MM.1S (cell line): Measurements from ENCODE around the gene RNF115.

Experiments
- EZH2 ChIP-seq: fragments of 300-600 bp; sonication (generic); optimal IDR thresholded peaks from 2 replicates; pipeline ENCODE3; 2017; ENCODE audit warnings: low read depth, mild to moderate bottlenecking, antibody characterized with exemption, low read length, mixed read lengths
- EZH2phosphoT487 ChIP-seq: fragments of 300-600 bp; sonication (generic); IDR thresholded peaks from 2 replicates; pipeline ENCODE4 v1.6.1; 2018; ENCODE audit warnings: antibody characterized with exemption, low read length
- TF ChIP-seq, protein P1 (sequence below): fragments of 300-600 bp; sonication (generic); IDR thresholded peaks from 2 replicates; pipeline ENCODE4 v1.5.1; 2016; ENCODE audit warnings: antibody characterized with exemption, low read length, mixed read lengths

GRCh38 chr1:145688924-145689323 is 135.0 kb downstream of the RNF115 start:
- TF ChIP-seq, protein P1, sequence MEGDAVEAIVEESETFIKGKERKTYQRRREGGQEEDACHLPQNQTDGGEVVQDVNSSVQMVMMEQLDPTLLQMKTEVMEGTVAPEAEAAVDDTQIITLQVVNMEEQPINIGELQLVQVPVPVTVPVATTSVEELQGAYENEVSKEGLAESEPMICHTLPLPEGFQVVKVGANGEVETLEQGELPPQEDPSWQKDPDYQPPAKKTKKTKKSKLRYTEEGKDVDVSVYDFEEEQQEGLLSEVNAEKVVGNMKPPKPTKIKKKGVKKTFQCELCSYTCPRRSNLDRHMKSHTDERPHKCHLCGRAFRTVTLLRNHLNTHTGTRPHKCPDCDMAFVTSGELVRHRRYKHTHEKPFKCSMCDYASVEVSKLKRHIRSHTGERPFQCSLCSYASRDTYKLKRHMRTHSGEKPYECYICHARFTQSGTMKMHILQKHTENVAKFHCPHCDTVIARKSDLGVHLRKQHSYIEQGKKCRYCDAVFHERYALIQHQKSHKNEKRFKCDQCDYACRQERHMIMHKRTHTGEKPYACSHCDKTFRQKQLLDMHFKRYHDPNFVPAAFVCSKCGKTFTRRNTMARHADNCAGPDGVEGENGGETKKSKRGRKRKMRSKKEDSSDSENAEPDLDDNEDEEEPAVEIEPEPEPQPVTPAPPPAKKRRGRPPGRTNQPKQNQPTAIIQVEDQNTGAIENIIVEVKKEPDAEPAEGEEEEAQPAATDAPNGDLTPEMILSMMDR, result no peak
- TF ChIP-seq EZH2 (no peak), EZH2phosphoT487 (no peak)
